HepG2 (cell line): ENCODE data around the gene SHC1. TPM values are rescaled to one million over a fixed set of nuclear protein-coding genes. Genes with fewer than 3 reads are reported as not detected.

Experiments
- ARNT2 ChIP-seq: sonication (generic); formaldehyde crosslinking; IDR thresholded peaks from 2 replicates; pipeline ENCODE4 v1.8.0; 2022; ENCODE audit warnings: mild to moderate bottlenecking, low read depth, missing genetic modification reagents, moderate library complexity
- BCL3 ChIP-seq: sonication (generic); formaldehyde crosslinking; IDR thresholded peaks from 2 replicates; pipeline ENCODE4 v1.5.1; 2020; ENCODE audit warnings: mild to moderate bottlenecking, missing genetic modification reagents, moderate library complexity
- ERF ChIP-seq: IDR thresholded peaks from 2 replicates; pipeline ENCODE4 v1.6.1; 2018; ENCODE audit warnings: missing biosample characterization, missing genetic modification reagents
- ETV5 ChIP-seq: IDR thresholded peaks from 2 replicates; pipeline ENCODE4 v1.6.1; 2018; ENCODE audit warnings: missing biosample characterization, missing genetic modification reagents, inconsistent platforms, borderline replicate concordance
- HNF4G ChIP-seq, 2 experiments: sonication (generic) in 1 of 2; formaldehyde crosslinking in 1 of 2; IDR thresholded peaks; 2 replicates each; pipeline versions ENCODE4 v1.4.0 to v1.6.1; 2011 to 2020; ENCODE audit warnings: borderline replicate concordance in 2 of 2, low read depth in 2 of 2, mild to moderate bottlenecking in 2 of 2, low read length in 1 of 2, missing genetic modification reagents in 1 of 2, moderate library complexity in 1 of 2
- KLF12 ChIP-seq: sonication (generic); formaldehyde crosslinking; IDR thresholded peaks from 2 replicates; pipeline ENCODE4 v1.4.0; 2020; ENCODE audit warnings: missing genetic modification reagents, borderline replicate concordance
- MXD1 ChIP-seq: sonication (generic); formaldehyde crosslinking; IDR thresholded peaks from 2 replicates; pipeline ENCODE4 v1.4.0; 2020; ENCODE audit warnings: mild to moderate bottlenecking, missing genetic modification reagents
- NFATC3 ChIP-seq: sonication (generic); formaldehyde crosslinking; IDR thresholded peaks from 2 replicates; pipeline ENCODE4 v1.5.1; 2020; ENCODE audit warnings: mild to moderate bottlenecking, missing genetic modification reagents
- NKX3-1 ChIP-seq: sonication (generic); formaldehyde crosslinking; IDR thresholded peaks from 2 replicates; pipeline ENCODE4 v1.5.0; 2020; ENCODE audit warnings: missing genetic modification reagents
- NPAS2 ChIP-seq: sonication (generic); formaldehyde crosslinking; IDR thresholded peaks from 2 replicates; pipeline ENCODE4 v1.8.0; 2022; ENCODE audit warnings: mild to moderate bottlenecking, missing genetic modification reagents, borderline replicate concordance
- PCBP2 ChIP-seq: fragments of 200-400 bp; formaldehyde crosslinking; optimal IDR thresholded peaks from 2 replicates; pipeline ENCODE3; 2018; ENCODE audit warnings: low read length, low read depth; ENCODE audit not compliant: poor library complexity, severe bottlenecking
- PRMT3 ChIP-seq: sonication (generic); formaldehyde crosslinking; IDR thresholded peaks from 2 replicates; pipeline ENCODE4 v1.8.1; 2022; ENCODE audit warnings: low read depth, mild to moderate bottlenecking, moderate library complexity, missing genetic modification reagents, borderline replicate concordance
- REL ChIP-seq: sonication (generic); formaldehyde crosslinking; conservative IDR thresholded peaks from 2 replicates; pipeline ENCODE4 v1.8.0; 2022; ENCODE audit warnings: mild to moderate bottlenecking, missing genetic modification reagents, moderate library complexity
- REXO4 ChIP-seq: sonication (generic); formaldehyde crosslinking; IDR thresholded peaks from 2 replicates; pipeline ENCODE4 v1.8.0; 2022; ENCODE audit warnings: missing genetic modification reagents, mild to moderate bottlenecking, borderline replicate concordance
- SP1 ChIP-seq, 2 experiments: fragments of 450-650 bp in 1 of 2; sonication (generic) in 1 of 2; formaldehyde crosslinking in 1 of 2; IDR thresholded peaks; 2 replicates each; pipeline versions ENCODE4 v1.4.0 to v1.6.1; 2016 to 2020; ENCODE audit warnings: missing genetic modification reagents in 1 of 2
- TARDBP ChIP-seq: sonication (generic); formaldehyde crosslinking; IDR thresholded peaks from 2 replicates; pipeline ENCODE4 v1.8.0; 2022; ENCODE audit warnings: mild to moderate bottlenecking, missing genetic modification reagents
- TOPORS ChIP-seq: sonication (generic); formaldehyde crosslinking; IDR thresholded peaks from 2 replicates; pipeline ENCODE4 v1.8.0; 2023; ENCODE audit warnings: mild to moderate bottlenecking, missing genetic modification reagents
- ZBTB7A ChIP-seq: sonication (generic); formaldehyde crosslinking; IDR thresholded peaks from 2 replicates; pipeline ENCODE4 v1.8.0; 2022; ENCODE audit warnings: mild to moderate bottlenecking, missing genetic modification reagents
- ZFYVE20 ChIP-seq: sonication (generic); formaldehyde crosslinking; IDR thresholded peaks from 2 replicates; pipeline ENCODE4 v1.8.0; 2023; ENCODE audit warnings: low read depth, mild to moderate bottlenecking, moderate library complexity, missing genetic modification reagents, borderline replicate concordance
- ZNF143 ChIP-seq: sonication (generic); formaldehyde crosslinking; IDR thresholded peaks from 2 replicates; pipeline ENCODE4 v1.4.0; 2020; ENCODE audit warnings: missing genetic modification reagents
- ZNF350 ChIP-seq: sonication (generic); formaldehyde crosslinking; IDR thresholded peaks from 2 replicates; pipeline ENCODE4 v1.4.0; 2020; ENCODE audit warnings: mild to moderate bottlenecking, low read depth, missing genetic modification reagents, borderline replicate concordance
- ZNF501 ChIP-seq: sonication (generic); formaldehyde crosslinking; IDR thresholded peaks from 2 replicates; pipeline ENCODE4 v1.5.1; 2020; ENCODE audit warnings: mild to moderate bottlenecking, moderate library complexity, missing genetic modification reagents
- ZNF644 ChIP-seq: IDR thresholded peaks from 2 replicates; pipeline ENCODE4 v1.6.1; 2016; ENCODE audit warnings: low read depth
- ZNF781 ChIP-seq: sonication (generic); formaldehyde crosslinking; IDR thresholded peaks from 2 replicates; pipeline ENCODE4 v1.5.1; 2020; ENCODE audit warnings: borderline replicate concordance, mild to moderate bottlenecking, missing genetic modification reagents; ENCODE audit errors: not compliant biosample characterization
- ZNF83 ChIP-seq: sonication (generic); formaldehyde crosslinking; IDR thresholded peaks from 2 replicates; pipeline ENCODE4 v1.4.0; 2020; ENCODE audit warnings: missing genetic modification reagents, mild to moderate bottlenecking, borderline replicate concordance
- ZSCAN5A ChIP-seq: sonication (generic); formaldehyde crosslinking; IDR thresholded peaks from 2 replicates; pipeline ENCODE4 v1.8.0; 2022; ENCODE audit warnings: mild to moderate bottlenecking, missing genetic modification reagents, borderline replicate concordance
- polyA plus RNA-seq, 8 experiments: library from polyadenylated mRNA; depleted of rRNA in 3 of 8; stranded (reverse) in 7 of 8; unstranded in 1 of 8; fragments of >200 nt; fragmentation: Illumina TruSeq in 4 of 8; extraction: Trizol in 4 of 8; gene quantifications; 2 replicates each; pipeline versions ENCODE4 v1.2.1 to v1.2.3, GENCODE V29; 2011 to 2016; ENCODE audit warnings: low read depth in 4 of 8, missing spikeins in 1 of 8, mixed read lengths in 1 of 8; ENCODE audit not compliant: insufficient read depth in 1 of 8
- total RNA-seq, 5 experiments: library from RNA; depleted of rRNA; stranded (reverse); fragments of >200 nt; fragmentation: Illumina TruSeq; extraction: Trizol; gene quantifications; 2 replicates each; pipeline ENCODE4 v1.2.3, GENCODE V29; 2016; ENCODE audit warnings: low read depth in 1 of 5

The SHC1 gene
- total and polyA plus RNA-seq, 2 of the 13 experiments (the other 11 are each of a cell fraction or from before 2014, with no cell fraction given), result 52.0 to 137 TPM

GRCh38 chr1:154970631-154971340, at the start of gene SHC1 (continued):
- TF ChIP-seq PRMT3 (CRISPR knock-in tag), result no peak
- no peak for TF ChIP-seq ARNT2 (CRISPR knock-in tag)
- peak; percentile 40; the same call in 1 of the 2 replicates for TF ChIP-seq ETV5 (CRISPR knock-in tag)
- TF ChIP-seq NPAS2 (CRISPR knock-in tag), result no peak
- no peak for TF ChIP-seq TARDBP (CRISPR knock-in tag)
- no peak for TF ChIP-seq ZNF143 (CRISPR knock-in tag)
- TF ChIP-seq ZNF501 (CRISPR knock-in tag), result peak; percentile 74
- TF ChIP-seq ZNF781 (CRISPR knock-in tag), result no peak
- no peak for TF ChIP-seq ZFYVE20 (CRISPR knock-in tag)
- TF ChIP-seq ERF (CRISPR knock-in tag), result peak; percentile 73
- peak; percentile 75; the same call in 1 of the 2 replicates for TF ChIP-seq ZBTB7A (CRISPR knock-in tag)
- TF ChIP-seq NFATC3 (CRISPR knock-in tag), result no peak
- TF ChIP-seq REL, result no peak
- no peak for TF ChIP-seq HNF4G (IDR thresholded peaks at IDR 0.05; ENCODE audit: borderline replicate concordance, low read depth, low read length)
- no peak for TF ChIP-seq HNF4G (CRISPR knock-in tag; IDR thresholded peaks at IDR 0.05; ENCODE audit: borderline replicate concordance, low read depth)
- TF ChIP-seq KLF12 (CRISPR knock-in tag), result no peak
- peak; percentile 17; the same call in 1 of the 2 replicates for TF ChIP-seq ZNF350
- no peak for TF ChIP-seq ZNF644
- TF ChIP-seq TOPORS (CRISPR knock-in tag), result no peak
- no peak for TF ChIP-seq SP1 (IDR thresholded peaks at IDR 0.05)
- TF ChIP-seq SP1 (CRISPR knock-in tag; IDR thresholded peaks at IDR 0.05), result peak; percentile 37; the same call in 1 of the 2 replicates
- TF ChIP-seq PCBP2, result peak; percentile 26
- TF ChIP-seq NKX3-1 (CRISPR knock-in tag), result no peak
- no peak for TF ChIP-seq MXD1 (CRISPR knock-in tag)
- no peak for TF ChIP-seq REXO4 (CRISPR knock-in tag)
- TF ChIP-seq BCL3 (CRISPR knock-in tag), result no peak
- no peak for TF ChIP-seq ZSCAN5A (CRISPR knock-in tag)
- TF ChIP-seq ZNF83 (CRISPR knock-in tag), result no peak
